ENCODE data around the gene CAND2. TPM values are rescaled to one million over a fixed set of nuclear protein-coding genes. Genes with fewer than 3 reads are reported as not detected.

Gene CAND2
- total RNA-seq, 1 donor: 3.0 TPM

GRCh38 chr3:12799525-12800440, 3.3 kb downstream of the CAND2 start:
- DNase-seq (ENCODE audit: low read depth in 2 of 3, low spot score in 2 of 3): no peak

DNA sequence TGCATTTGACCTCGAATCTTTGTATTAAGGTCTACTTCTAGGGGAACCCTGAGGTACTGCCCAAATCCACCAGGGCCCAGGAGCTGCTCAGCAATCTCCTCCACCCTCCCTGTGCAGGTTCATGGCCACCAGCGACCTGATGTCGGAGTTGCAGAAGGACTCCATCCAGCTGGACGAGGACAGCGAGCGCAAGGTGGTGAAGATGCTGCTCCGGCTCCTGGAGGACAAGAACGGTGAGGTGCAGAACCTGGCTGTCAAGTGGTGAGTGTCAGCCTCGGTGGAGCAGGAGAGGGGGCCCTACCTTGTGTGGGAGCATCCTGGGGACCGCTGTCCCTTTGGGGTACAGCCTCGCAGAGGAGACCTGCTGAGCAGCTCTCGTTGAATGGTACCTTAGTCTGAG, 6.9 kb downstream of the CAND2 start:
- DNase-seq (ENCODE audit: low read depth in 2 of 3, low spot score in 2 of 3): no peak

DNA sequence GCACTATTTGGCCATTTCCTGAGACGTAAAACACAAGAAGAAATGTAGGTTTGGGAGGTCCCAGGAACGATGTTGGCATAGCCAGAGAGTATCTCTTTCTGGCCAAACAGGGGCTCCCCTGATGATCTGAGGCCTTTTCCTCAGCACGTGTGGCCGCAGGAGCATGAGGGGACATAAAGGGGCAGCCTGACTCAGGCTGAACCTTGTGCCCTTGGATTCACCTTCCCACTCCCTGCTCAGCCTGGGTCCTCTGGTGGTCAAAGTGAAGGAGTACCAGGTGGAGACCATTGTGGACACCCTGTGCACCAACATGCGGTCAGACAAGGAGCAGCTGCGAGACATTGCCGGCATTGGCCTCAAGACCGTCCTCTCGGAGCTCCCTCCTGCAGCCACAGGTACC, 10.6 kb downstream of the CAND2 start:
- DNase-seq (ENCODE audit: low read depth in 2 of 3, low spot score in 2 of 3): no peak

DNA sequence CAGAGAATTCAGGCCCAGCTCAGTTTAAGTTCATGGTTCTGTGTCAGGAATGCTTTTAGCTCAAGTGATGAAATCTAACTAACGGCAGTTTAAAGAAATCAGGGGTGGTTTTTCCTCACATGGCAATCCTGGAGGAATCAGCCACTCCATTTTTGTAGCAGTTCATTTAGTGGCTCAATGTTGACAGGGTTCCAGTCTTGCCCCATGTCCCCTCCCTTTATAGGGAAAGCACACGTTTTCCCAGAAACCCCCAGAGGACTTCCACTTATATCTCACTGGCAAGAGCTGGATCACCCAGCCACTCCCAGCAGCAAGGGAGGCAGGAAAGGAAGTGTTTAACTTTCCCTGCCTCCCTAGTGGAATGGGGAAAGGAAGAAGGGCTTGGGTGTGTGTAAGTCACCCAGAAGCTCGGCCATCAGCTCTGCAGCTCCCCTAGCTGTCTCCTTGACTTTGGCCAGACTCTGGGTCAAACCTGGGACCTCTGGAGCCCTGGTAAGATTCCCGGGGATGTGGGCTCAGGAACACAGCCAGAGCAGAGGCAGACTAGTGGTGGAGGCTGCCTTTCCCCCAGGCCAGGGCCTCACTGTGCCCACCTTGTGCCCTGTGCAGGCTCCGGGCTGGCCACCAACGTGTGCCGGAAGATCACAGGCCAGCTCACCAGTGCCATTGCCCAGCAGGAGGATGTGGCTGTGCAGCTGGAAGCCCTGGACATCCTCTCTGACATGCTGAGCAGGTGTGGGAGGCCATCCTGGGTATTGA, 11.3 kb downstream of the CAND2 start:
- DNase-seq (ENCODE audit: low read depth in 2 of 3, low spot score in 2 of 3): no peak

GRCh38 chr3:12808587-12808986, 12.1 kb downstream of the CAND2 start:
- no peak for DNase-seq (ENCODE audit: low read depth in 2 of 3, low spot score in 2 of 3)

DNA sequence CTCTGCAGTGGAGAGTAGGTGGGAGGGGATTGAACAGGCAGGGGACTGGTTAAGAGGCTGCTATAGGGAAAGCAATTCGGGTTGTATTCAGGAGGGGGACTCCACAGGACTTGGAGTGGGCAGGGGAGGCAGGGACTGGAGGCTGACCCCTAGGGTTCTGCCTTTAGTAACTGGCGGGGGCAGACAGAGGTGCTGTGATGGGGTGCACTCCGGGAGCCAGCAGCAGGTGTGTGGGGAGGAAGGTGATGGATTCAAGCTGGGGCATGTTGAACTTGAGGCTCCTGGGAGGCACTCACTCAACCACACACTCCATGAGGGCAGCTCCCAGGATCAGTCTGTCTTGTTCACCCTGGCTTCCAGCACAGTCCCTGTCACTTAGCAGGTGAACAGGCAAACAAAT, 12.5 kb downstream of the CAND2 start:
- no peak for DNase-seq (ENCODE audit: low read depth in 2 of 3, low spot score in 2 of 3)

- no peak for DNase-seq (ENCODE audit: low read depth in 2 of 3, low spot score in 2 of 3)
Observed at GRCh38 chr3:12809435-12809834, 13.0 kb downstream of the CAND2 start.

GRCh38 chr3:12810013-12810780, 13.7 kb downstream of the CAND2 start:
- peak; percentile 83 to 97 (median 95) for DNase-seq (ENCODE audit: low read depth in 2 of 3, low spot score in 2 of 3)

DNA sequence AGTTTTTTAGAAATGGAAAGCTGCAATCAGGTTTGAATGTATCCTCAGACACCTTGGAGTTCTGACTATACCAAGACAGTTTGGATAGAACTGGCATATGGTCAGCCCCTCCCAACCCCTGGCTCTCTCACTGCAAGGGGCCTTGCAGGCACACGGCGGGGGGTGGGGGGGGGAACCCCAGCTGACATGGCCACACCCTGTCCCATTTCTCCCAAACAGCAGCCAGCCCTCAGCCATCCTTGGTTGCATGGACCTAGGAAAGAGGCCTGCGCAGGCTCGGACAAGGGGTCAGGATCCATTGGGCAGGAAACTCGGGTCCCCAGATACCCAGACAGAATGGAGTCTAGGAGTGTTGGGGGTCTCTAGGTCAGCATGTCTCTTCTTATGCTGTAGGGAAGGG, 14.5 kb downstream of the CAND2 start:
- DNase-seq (ENCODE audit: low read depth in 2 of 3, low spot score in 2 of 3): no peak

DNA sequence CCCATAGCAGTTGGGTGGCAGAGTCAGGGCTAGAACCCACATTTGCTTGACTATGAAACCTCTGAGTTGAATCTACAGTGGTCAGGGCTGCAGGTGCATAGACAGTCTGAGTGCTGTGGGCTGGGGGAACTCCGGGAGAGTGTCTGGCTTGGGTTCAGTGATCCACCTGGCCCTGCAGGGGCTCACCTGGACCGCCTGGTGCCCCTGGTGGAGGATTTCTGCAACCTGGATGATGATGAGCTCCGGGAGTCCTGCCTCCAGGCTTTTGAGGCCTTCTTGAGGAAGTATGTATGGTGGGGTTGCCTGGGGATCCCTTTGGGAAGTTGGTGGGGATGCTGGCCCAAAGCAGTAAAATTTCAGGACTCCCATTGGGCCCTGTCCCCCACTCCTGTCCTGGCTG, 16.3 kb downstream of the CAND2 start:
- DNase-seq (ENCODE audit: low read depth in 2 of 3, low spot score in 2 of 3): no peak

- no peak for DNase-seq (ENCODE audit: low read depth in 2 of 3, low spot score in 2 of 3)
Observed at GRCh38 chr3:12813967-12814366, 17.5 kb downstream of the CAND2 start.

- DNase-seq (ENCODE audit: low read depth in 2 of 3, low spot score in 2 of 3): no peak
Observed at GRCh38 chr3:12815078-12815477, 18.6 kb downstream of the CAND2 start.

DNA sequence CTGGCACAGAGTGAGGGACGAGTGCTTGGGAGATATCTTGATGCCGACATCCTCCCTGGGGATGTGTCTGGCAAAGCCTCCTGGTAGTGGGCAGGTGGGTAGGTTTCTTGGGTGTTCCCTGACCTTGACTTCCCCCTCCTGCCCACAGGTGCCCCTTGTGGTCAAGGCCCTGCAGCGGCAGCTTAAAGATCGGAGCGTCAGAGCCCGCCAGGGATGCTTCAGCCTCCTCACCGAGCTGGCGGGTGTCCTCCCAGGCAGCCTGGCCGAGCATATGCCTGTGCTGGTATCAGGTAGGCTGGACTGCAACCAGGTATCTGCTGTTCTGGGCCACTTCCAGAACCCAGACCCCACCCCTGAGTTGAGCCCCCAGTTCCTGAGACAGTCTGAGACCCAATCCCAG, 19.2 kb downstream of the CAND2 start:
- no peak for DNase-seq (ENCODE audit: low read depth in 2 of 3, low spot score in 2 of 3)

- DNase-seq (ENCODE audit: low read depth in 2 of 3, low spot score in 2 of 3): no peak
Observed at GRCh38 chr3:12816521-12817342, 20.3 kb downstream of the CAND2 start.

GRCh38 chr3:12817343-12817710, 20.8 kb downstream of the CAND2 start:
- DNase-seq (ENCODE audit: low read depth in 2 of 3, low spot score in 2 of 3): peak in 2 of 3 donors; percentile 36 to 65

DNA sequence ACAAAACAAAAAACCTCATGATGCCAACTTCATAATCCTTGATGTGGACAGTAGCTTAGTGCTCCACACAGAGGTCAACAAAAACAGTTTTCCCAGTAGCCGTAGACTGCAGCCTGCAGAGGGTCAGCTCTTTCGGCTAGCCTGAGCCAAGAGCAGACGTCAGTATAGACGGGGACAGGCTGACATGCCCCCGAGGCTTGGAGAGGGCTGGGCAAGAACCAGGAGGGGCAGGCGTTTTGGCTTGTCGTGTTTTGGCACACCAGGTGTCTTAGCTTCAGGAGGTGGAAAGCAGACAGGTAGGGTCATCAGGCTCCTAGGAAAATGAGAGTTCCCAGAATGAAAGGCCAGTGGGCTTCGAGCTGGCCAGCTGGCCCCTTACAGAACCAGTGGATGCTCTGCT, 21.8 kb downstream of the CAND2 start:
- DNase-seq (ENCODE audit: low read depth in 2 of 3, low spot score in 2 of 3): no peak

DNA sequence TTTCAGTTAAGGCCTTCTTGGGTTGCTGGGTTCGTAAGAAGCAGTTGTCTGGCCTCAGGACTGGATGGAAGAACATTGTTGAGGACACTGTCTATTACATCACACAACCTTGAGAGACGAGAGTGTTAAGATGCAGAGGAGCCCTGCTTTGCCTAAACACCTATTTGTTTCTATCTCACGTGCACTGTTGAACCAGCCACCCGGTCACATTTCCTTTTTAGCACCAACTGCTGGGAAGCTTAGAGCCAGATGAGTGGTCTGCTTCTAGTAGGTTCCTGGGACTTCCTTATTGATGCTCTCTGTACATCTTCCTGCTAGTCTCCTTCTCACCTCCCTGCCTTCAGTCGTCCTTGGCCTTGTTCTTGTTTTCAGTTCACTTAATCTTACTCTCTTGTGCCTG, 22.3 kb downstream of the CAND2 start:
- DNase-seq (ENCODE audit: low read depth in 2 of 3, low spot score in 2 of 3): no peak

DNA sequence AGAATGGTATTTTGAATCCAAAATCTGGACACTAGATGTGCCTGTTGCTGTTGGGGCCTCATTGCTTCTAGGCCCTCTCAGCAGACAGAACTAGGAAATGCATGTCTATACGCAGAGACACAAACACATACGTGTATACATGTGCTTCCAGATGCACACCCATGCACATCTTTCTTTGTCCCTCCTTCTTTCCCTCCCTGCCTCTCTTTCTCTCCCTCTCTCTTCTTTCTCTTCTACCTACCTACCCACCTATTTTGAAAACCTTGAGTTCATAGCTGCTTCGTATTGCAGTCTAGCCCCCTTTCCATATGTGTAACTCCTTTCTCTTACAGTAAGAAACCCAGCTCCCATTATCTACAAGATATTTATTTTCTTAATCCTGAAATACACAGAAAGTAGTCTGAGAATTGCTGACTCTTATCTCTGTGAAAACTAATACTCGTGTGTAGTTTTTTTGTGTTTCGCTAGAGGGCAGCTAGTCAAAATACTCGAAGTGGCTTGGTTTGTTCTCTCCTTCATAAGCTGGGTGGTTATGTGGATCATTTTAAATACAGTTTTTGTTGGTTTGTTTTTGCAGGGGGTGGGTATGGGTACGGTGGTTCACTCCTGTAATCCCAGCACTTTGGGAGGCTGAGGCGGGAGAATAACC, 26.4 kb downstream of the CAND2 start:
- DNase-seq (ENCODE audit: low read depth in 2 of 3, low spot score in 2 of 3): peak in 1 of 3 donors; percentile 55

GRCh38 chr3:12824299-12824698, 27.8 kb downstream of the CAND2 start:
- DNase-seq (ENCODE audit: low read depth in 2 of 3, low spot score in 2 of 3): no peak

DNA sequence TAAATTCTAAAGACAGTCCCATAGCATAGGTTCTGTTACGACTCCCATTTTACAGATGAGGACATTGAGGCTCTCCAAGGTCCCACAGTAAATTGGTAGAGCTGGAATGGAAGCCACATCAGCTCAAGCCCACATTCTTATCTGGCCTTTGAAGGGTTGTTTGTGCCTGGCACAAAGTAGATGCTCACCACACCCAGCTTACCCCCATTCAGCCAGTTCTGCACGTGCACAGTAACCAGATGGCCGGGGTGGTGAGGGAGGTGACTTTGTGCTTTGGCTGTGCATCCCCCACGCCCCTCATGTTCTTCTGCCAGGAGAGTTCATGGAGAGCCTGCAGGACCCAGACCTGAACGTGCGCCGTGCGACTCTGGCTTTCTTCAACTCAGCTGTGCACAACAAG, 28.7 kb downstream of the CAND2 start:
- DNase-seq (ENCODE audit: low read depth in 2 of 3, low spot score in 2 of 3): no peak

Data from hematopoietic multipotent progenitor cell (in vitro differentiated cells).